Caco-2 (cell line): Measurements from ENCODE around the gene HSFX4. TPM values are rescaled to one million over a fixed set of nuclear protein-coding genes. Genes with fewer than 3 reads are reported as not detected.

Experiments used
- BruUV-seq: library from RNA; stranded (reverse); fragments of 400-500 nt; replicated peaks from 2 replicates; lab custom pipeline; 2021; lab: Mats Ljungman, UMichigan
- CTCF ChIA-PET: fragments of 300-600 bp; sonication (Branson Sonifier 250); formaldehyde crosslinking; loops from one replicate; lab custom pipeline; 2022; ENCODE audit warnings: antibody characterized with exemption; lab: Charles Lee
- POLR2A ChIA-PET: fragments of 300-600 bp; sonication (Branson Sonifier 250); formaldehyde crosslinking; loops from one replicate; lab custom pipeline; 2022; ENCODE audit warnings: antibody characterized with exemption; lab: Charles Lee
- DNase-seq, 2 experiments: peaks; one replicate each; pipeline versions ENCODE4 v3.0.0 to v3.0.0-alpha.2; 2020 to 2022
- H3K27me3 ChIP-seq: replicated peaks from 2 replicates; pipeline ENCODE4 v1.6.0; 2011; ENCODE audit warnings: low read length; ENCODE audit not compliant: control insufficient read depth, insufficient read depth
- H3K36me3 ChIP-seq: 2 replicates; pipeline ENCODE4 v1.5.1; 2011; ENCODE audit warnings: low read length; ENCODE audit not compliant: control insufficient read depth, insufficient read depth
- H3K4me1 ChIP-seq: fragments of 250-450 bp; sonication (Bioruptor Pico); 2 replicates; pipeline ENCODE4 v1.5.1; 2020; ENCODE audit warnings: mild to moderate bottlenecking
- H3K4me3 ChIP-seq: 2 replicates; pipeline ENCODE4 v1.5.1; 2011; ENCODE audit warnings: low read depth, mild to moderate bottlenecking, control low read depth, low read length
- H3K9me3 ChIP-seq: fragments of 250-450 bp; sonication (Bioruptor Pico); 2 replicates; pipeline ENCODE4 v1.5.1; 2020; ENCODE audit warnings: mild to moderate bottlenecking, moderate library complexity
- H3K27ac Mint-ChIP-seq: one replicate; pipeline ENCODE4 v1.8.0; 2022; ENCODE audit warnings: mixed read lengths; ENCODE audit not compliant: unreplicated experiment
- H3K27me3 Mint-ChIP-seq: one replicate; pipeline ENCODE4 v1.8.0; 2022; ENCODE audit warnings: mixed read lengths; ENCODE audit not compliant: insufficient read depth, unreplicated experiment
- H3K36me3 Mint-ChIP-seq: one replicate; pipeline ENCODE4 v1.8.0; 2022; ENCODE audit warnings: mild to moderate bottlenecking, mixed read lengths; ENCODE audit not compliant: insufficient read depth, unreplicated experiment
- H3K4me1 Mint-ChIP-seq: one replicate; pipeline ENCODE4 v1.8.0; 2022; ENCODE audit warnings: low read depth, mixed read lengths; ENCODE audit not compliant: unreplicated experiment
- H3K4me3 Mint-ChIP-seq: one replicate; pipeline ENCODE4 v1.8.0; 2022; ENCODE audit warnings: mild to moderate bottlenecking, moderate library complexity, mixed read lengths; ENCODE audit not compliant: unreplicated experiment
- H3K9me3 Mint-ChIP-seq: one replicate; pipeline ENCODE4 v1.8.0; 2022; ENCODE audit warnings: mixed read lengths; ENCODE audit not compliant: unreplicated experiment
- intact Hi-C: fragments of 100-400 bp; cut with micrococcal nuclease; formaldehyde crosslinking; loops from one replicate; pipeline ENCODE4 v1.10.0; 2022; ENCODE audit not compliant: unreplicated experiment
- total RNA-seq: library from RNA; stranded (reverse); gene quantifications from 2 replicates; pipeline ENCODE4 v1.2.3, GENCODE V29; 2022
- TF ChIP-seq, protein P1 (sequence below), 2 experiments: fragments of 200-600 bp in 1 of 2; IDR thresholded peaks; 1 replicate in 1 of 2; 2 replicates in 1 of 2; pipeline versions ENCODE4 v1.5.1 to v1.8.0; 2011 to 2022; ENCODE audit warnings: antibody characterized with exemption in 1 of 2, control low read depth in 1 of 2, inconsistent platforms in 1 of 2, low read depth in 1 of 2, low read length in 1 of 2, mild to moderate bottlenecking in 1 of 2, moderate library complexity in 1 of 2; ENCODE audit not compliant: insufficient read depth in 1 of 2, severe bottlenecking in 1 of 2, unreplicated experiment in 1 of 2

The HSFX4 gene
- total RNA-seq, 1 experiment from 2014 or later: not detected

DNA sequence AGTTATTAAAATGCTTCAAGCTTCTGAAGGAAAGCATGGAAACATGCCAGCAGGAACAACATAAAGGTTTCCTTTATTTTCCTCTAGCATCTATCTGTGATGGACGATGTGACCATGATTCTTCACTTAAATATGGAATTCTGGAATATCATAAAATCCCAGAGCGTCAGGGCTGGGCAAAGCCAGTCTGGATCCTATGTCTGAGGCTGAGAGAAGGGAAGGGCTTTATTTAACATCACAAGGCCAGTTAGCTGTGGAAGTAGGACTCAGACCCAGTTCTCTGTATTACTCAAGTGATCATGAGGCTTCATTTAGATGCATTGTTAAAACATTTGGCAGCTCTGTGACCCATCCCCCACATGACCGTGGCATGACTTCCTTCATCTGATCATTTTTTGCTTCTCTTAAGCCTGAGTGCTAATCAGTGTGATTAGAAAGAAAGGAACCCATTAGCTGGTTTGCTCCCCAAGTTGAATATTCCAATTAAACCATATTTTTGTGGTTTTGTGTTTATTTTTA is 49.8 kb downstream of the HSFX4 start:
- no peaks in the 10 kb centered on the region for H3K27me3 Mint-ChIP-seq
- CTCF ChIA-PET: no interaction called here
- no peak for DNase-seq
- Histone ChIP-seq H3K9me3 (no peaks in the 10 kb centered on the region), H3K4me1 (no peaks in the 10 kb centered on the region), H3K27me3 (no peaks in the 10 kb centered on the region), H3K36me3 (no peaks in the 10 kb centered on the region), H3K4me3 (no peak overlapping the region)
- intact Hi-C loops: no loop called here
- TF ChIP-seq, protein P1, sequence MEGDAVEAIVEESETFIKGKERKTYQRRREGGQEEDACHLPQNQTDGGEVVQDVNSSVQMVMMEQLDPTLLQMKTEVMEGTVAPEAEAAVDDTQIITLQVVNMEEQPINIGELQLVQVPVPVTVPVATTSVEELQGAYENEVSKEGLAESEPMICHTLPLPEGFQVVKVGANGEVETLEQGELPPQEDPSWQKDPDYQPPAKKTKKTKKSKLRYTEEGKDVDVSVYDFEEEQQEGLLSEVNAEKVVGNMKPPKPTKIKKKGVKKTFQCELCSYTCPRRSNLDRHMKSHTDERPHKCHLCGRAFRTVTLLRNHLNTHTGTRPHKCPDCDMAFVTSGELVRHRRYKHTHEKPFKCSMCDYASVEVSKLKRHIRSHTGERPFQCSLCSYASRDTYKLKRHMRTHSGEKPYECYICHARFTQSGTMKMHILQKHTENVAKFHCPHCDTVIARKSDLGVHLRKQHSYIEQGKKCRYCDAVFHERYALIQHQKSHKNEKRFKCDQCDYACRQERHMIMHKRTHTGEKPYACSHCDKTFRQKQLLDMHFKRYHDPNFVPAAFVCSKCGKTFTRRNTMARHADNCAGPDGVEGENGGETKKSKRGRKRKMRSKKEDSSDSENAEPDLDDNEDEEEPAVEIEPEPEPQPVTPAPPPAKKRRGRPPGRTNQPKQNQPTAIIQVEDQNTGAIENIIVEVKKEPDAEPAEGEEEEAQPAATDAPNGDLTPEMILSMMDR (IDR thresholded peaks at IDR 0.05; ENCODE audit: insufficient read depth in 1 of 2, low read depth in 1 of 2, low read length in 1 of 2, severe bottlenecking in 1 of 2, unreplicated experiment in 1 of 2): no peak
- no peaks in the 10 kb centered on the region for H3K36me3 Mint-ChIP-seq
- BruUV-seq: no TSS peak
- no peak overlapping the region for H3K27ac Mint-ChIP-seq
- POLR2A ChIA-PET: no interaction called here
- H3K4me1 Mint-ChIP-seq: peaks cover 6% of the 10 kb centered on the region
- no peak overlapping the region for H3K4me3 Mint-ChIP-seq
- no peaks in the 10 kb centered on the region for H3K9me3 Mint-ChIP-seq

Other genes with a start within 250 kb of the HSFX4 start
- gene MAGEA11, start 217.5 kb upstream of the HSFX4 start, total RNA-seq: 0.14 TPM in 1 of 2 replicates, not detected in the other
- gene HSFX1, start 155.5 kb upstream of the HSFX4 start, total RNA-seq: 0.23 and 0.37 TPM in 2 replicates
- not detected in 2 replicates for gene MAGEA9, start 147.6 kb upstream of the HSFX4 start, total RNA-seq
- gene MAGEA8, start 48.4 kb upstream of the HSFX4 start, total RNA-seq: not detected in 2 replicates
- 28.0 and 32.1 TPM in 2 replicates for gene EOLA2, start 8.9 kb downstream of the HSFX4 start, total RNA-seq